ENCODE data around the gene SMARCA2.

The SMARCA2 gene

GRCh38 chr9:2164268-2164667, 149.1 kb downstream of the SMARCA2 start:
- intact Hi-C loops (cut with DNase I; ENCODE audit: low total_unique reads), result no loop called here
- peaks cover 0 to 12% (median 4%) of the 10 kb centered on the region in 4 donors for H3K4me1 ChIP-seq
- no peaks in the 10 kb centered on the region for H3K9me3 ChIP-seq
- H3K4me3 ChIP-seq, result no peak overlapping the region
- no peaks in the 10 kb centered on the region for H3K27me3 ChIP-seq
- TF ChIP-seq, protein P1, sequence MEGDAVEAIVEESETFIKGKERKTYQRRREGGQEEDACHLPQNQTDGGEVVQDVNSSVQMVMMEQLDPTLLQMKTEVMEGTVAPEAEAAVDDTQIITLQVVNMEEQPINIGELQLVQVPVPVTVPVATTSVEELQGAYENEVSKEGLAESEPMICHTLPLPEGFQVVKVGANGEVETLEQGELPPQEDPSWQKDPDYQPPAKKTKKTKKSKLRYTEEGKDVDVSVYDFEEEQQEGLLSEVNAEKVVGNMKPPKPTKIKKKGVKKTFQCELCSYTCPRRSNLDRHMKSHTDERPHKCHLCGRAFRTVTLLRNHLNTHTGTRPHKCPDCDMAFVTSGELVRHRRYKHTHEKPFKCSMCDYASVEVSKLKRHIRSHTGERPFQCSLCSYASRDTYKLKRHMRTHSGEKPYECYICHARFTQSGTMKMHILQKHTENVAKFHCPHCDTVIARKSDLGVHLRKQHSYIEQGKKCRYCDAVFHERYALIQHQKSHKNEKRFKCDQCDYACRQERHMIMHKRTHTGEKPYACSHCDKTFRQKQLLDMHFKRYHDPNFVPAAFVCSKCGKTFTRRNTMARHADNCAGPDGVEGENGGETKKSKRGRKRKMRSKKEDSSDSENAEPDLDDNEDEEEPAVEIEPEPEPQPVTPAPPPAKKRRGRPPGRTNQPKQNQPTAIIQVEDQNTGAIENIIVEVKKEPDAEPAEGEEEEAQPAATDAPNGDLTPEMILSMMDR (IDR thresholded peaks at IDR 0.05), result no peak
- no peak for DNase-seq
- H3K27ac ChIP-seq, result no peak overlapping the region
- H3K36me3 ChIP-seq, result peaks cover 0 to 13% (median 13%) of the 10 kb centered on the region in 3 donors

DNA sequence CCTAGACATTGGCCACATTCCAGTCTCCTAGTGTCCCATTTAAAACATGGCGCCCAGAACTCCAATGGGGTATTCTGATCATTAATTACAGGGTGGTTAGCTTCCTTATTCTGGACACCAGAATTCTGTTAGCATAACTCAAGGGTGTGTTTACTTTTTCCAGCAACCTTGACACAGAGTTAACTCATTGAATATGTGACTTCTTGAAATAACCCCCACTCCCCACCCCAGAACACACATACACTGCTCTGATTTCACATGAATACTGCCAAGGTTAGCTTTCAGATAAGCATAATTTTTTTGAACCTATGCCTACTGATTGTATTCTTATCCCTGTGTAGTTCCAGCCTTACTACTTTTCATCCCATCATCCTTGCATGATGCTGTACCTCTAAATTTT, 151.1 kb downstream of the SMARCA2 start:
- TF ChIP-seq, protein P1 (IDR thresholded peaks at IDR 0.05), result no peak
- H3K9me3 ChIP-seq, result no peaks in the 10 kb centered on the region
- no peak overlapping the region for H3K27ac ChIP-seq
- no peak for DNase-seq
- no peaks in the 10 kb centered on the region for H3K27me3 ChIP-seq
- no peak overlapping the region for H3K4me3 ChIP-seq
- H3K4me1 ChIP-seq, result peaks cover 0 to 4% (median 2%) of the 10 kb centered on the region in 4 donors
- peaks cover 12 to 29% (median 22%) of the 10 kb centered on the region in 3 donors for H3K36me3 ChIP-seq
- intact Hi-C loops (cut with DNase I; ENCODE audit: low total_unique reads), result no loop called here

DNA sequence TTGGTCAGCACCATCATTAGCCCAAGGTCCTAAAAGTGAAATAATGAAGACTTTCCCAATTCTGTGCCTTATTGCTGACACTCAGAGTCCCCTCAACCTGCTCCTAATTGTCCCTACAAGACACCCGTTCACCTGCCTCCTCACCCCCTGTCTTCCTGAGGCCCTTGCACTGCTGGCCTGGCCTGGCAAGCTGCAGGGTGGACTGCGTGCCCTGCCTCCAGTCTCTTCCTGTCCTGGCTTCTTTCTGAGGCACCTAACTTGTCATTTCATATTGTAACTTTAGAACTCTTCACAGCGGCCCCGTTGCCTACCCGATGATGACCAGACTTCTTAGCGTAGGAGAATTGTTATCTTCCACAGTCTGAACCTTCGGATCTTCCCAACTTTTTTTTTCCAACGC, 153.9 kb downstream of the SMARCA2 start:
- TF ChIP-seq, protein P1 (IDR thresholded peaks at IDR 0.05), result no peak
- intact Hi-C loops (cut with DNase I; ENCODE audit: low total_unique reads), result no loop called here

DNA sequence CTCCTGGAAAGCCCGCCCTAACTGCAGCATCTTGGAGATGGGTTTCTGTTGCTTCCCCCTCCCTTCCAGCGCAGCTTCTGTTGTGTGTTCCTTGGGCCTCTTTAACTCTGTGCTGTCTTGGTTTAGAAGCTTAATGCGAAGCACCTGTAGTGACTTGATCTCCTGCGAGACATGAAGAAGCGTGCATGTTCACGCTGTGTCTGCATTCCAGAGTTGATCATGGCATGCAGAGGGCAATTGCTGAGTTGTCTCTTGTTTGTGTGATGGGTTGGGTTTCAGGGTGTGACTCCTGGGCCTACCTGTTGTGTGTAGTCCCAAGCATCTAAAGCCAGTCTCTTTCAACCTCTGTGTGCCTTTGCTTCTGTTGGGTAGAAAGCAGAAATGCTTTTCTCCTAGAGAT, 155.6 kb downstream of the SMARCA2 start:
- no peak overlapping the region for H3K4me3 ChIP-seq
- intact Hi-C loops (cut with DNase I; ENCODE audit: low total_unique reads), result loop anchor here (10.0 kb wide), 1 partner anchor 64 kb away; no protein-coding TSS in a partner anchor
- H3K4me1 ChIP-seq, result peaks cover 0 to 3% (median 0%) of the 10 kb centered on the region in 4 donors
- H3K27me3 ChIP-seq, result no peaks in the 10 kb centered on the region
- TF ChIP-seq, protein P1 (IDR thresholded peaks at IDR 0.05), result no peak
- DNase-seq, result no peak
- H3K27ac ChIP-seq, result no peak overlapping the region
- H3K36me3 ChIP-seq, result peaks cover 12 to 46% (median 12%) of the 10 kb centered on the region in 3 donors
- H3K9me3 ChIP-seq, result no peaks in the 10 kb centered on the region

More for the DNA sequence above, 153.9 kb downstream of the SMARCA2 start:
- no peak for DNase-seq
- Histone ChIP-seq H3K4me1 (peaks cover 0 to 3% (median 0%) of the 10 kb centered on the region in 4 donors), H3K4me3 (no peak overlapping the region), H3K27me3 (no peaks in the 10 kb centered on the region), H3K27ac (no peak overlapping the region), H3K9me3 (no peaks in the 10 kb centered on the region), H3K36me3 (peaks cover 12 to 44% (median 12%) of the 10 kb centered on the region in 3 donors)

DNA sequence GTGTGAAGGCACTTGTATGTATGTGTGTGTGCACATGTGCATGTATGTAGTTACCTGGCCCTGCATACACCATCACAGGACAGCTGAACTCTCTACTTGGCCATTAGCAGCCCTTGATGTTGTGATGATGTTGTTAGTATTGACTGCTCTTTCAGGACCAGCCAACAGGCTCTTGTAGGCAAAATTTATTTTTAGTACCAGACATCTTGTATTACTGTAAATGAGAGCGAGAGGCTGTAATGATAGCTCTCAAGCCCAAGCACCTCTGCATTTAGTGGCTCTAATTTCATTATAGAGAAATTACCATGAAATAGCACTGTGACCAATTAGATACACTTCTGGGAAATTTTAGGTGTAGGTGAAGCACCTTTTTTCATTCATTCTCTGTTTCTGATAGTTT, 158.0 kb downstream of the SMARCA2 start:
- Histone ChIP-seq H3K4me1 (no peaks in the 10 kb centered on the region), H3K4me3 (no peak overlapping the region), H3K27me3 (no peaks in the 10 kb centered on the region), H3K9me3 (no peaks in the 10 kb centered on the region), H3K27ac (no peak overlapping the region), H3K36me3 (peaks cover 12 to 46% (median 12%) of the 10 kb centered on the region in 3 donors)
- no peak for DNase-seq
- intact Hi-C loops (cut with DNase I; ENCODE audit: low total_unique reads), result loop anchor here (10.0 kb wide), 1 partner anchor 62 kb away; no protein-coding TSS in a partner anchor
- TF ChIP-seq, protein P1 (IDR thresholded peaks at IDR 0.05), result no peak
